HG02840 (cell line): ENCODE data around the gene LDAH.

Experiments used
- ATAC-seq: cut with Tn5 transposase; IDR thresholded peaks from one replicate; pipeline ENCODE4 v1.9.1; 2021; ENCODE audit warnings: mild to moderate bottlenecking, moderate library complexity, moderate number of reproducible peaks; ENCODE audit not compliant: unreplicated experiment, low FRiP score

Gene LDAH

DNA sequence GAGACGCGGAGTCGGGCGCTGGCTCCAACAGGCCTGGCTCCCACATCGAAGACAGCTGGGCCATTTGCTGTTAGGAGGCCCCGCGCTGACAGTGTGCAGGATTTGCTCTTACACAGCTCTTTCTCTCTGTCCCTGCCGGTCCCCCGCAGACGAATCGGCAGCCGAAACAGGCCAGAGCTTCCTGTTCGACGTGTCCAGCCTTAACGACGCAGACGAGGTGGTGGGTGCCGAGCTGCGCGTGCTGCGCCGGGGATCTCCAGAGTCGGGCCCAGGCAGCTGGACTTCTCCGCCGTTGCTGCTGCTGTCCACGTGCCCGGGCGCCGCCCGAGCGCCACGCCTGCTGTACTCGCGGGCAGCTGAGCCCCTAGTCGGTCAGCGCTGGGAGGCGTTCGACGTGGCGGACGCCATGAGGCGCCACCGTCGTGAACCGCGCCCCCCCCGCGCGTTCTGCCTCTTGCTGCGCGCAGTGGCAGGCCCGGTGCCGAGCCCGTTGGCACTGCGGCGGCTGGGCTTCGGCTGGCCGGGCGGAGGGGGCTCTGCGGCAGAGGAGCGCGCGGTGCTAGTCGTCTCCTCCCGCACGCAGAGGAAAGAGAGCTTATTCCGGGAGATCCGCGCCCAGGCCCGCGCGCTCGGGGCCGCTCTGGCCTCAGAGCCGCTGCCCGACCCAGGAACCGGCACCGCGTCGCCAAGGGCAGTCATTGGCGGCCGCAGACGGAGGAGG lies 152.4 kb downstream of the LDAH start:
- ATAC-seq, result no peak

DNA sequence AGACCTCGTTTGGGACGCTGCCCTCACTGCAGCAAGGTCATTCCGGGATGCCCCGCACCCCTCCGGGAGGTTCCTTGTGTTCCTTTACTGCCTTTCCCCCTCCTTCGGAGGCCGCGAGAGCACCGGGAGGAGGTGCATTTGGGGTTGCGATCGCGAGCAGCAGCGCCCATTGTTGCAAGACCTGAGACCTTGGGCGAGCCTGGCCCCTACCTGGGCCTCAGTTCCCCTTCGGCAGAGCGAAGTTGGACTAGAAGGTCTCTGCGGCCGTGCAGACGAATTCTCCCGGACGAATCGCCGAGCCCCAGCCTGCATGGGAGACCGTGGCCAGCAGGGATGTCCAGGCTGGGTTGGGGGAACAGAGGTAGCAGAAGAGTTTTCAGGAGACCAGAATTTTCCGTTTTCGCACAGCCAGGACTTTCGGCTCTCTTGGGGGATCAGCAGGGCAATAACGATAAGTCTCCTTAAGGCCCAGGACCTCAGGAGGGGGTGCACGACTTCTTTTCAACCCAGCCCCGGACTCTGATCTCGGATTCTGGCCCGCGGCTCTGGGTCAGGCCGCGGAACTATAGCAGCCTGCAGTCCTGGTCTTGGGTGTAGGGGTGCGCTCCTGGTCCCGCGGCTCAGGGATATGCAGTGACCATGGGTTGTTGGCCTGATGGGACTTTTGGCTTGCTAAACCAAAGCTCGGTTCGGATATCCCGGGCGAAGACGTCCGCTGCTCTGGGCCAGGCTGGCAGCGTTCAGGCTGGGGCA lies 153.2 kb downstream of the LDAH start:
- ATAC-seq, result no peak

DNA sequence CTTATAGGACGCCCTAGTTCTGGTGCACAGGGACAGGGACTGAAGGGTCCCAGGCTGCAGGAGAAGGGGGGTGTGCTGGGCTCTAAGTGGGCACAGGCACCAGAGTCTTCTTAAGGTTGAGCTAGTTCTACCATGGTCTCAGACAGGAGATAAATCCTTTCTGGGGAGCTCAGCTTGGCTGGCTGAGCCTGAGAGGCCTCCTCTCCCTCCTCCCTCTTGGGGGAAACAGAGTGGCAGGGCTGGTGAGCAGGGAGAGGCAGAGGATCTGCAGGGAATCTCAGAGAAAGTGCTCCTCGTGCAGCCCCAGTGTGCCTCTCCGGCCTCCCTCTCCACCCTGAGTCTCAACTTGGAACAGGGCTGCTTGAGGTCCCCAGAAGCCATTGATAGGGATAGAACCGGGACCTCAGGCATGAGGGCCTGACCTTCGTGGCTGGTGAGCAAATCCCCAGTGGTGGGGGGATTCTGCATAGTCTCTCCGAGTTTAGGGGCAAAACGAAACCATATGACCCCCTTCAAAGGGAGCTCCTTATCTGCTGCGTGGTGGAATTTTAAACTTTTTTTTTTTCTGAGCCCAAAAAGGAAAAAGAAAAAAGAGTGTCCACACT lies 153.9 kb downstream of the LDAH start:
- ATAC-seq, result no peak

DNA sequence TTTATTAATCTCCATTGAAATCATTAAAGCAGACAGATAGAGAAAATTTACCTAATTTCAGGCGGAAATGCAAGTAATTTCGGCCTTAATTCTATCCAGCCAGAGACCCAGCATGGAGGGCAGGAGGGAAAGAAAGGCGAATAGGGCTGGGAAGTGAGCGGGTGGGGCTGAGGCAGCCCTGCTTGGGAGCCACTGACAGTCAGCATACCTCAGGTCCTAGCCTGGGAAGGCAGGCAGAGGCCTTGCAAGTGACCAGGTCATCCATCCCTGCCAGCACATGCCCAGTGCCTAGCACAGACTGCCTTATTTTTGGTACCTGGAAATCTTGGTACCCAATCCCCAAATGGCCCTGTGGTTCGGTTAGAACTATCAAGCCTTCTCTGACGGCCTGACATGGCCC lies 154.4 kb downstream of the LDAH start:
- no peak for ATAC-seq

DNA sequence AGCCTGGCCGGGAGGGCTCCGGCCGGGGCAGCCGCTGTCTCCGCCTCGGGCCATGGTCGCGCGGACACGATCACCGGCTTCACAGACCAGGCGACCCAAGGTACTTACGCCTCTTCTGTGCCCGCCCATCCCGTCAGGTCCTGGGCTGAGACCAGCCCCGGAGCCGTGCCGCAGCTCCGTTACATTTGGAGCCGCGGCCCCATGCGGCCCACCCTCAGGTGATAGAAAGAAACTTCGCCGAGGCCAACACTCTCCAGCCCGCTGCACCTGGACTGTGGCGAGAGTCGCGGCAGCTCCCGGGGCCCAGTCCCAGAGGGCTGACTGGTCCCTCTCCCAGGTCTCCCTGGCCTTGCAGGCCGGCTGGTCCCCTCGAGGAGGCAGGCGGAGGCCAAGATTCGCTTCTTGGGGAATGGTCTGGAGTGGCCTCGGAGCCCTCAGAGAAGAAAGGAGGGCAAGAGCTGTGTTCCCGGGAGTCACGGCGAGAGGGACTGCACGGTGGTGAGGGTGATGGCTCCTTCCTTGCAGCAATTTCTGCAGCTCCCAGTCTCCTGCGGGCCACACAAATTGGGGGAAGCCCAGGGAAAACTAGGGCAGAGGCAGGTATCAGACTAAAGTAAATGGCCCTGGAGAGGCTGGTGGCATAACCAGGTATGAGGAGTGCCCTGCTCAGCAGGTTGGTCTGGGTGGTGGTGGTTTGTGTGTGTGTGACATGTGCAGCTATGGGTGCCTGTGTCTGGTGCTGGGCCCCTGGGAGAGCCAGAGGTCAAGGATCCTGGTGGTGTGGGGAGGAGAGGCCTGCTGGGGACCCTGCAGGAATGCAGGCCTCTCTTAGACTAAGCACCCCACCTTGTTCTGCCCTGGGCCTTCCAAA lies 155.1 kb downstream of the LDAH start:
- ATAC-seq, result no peak

DNA sequence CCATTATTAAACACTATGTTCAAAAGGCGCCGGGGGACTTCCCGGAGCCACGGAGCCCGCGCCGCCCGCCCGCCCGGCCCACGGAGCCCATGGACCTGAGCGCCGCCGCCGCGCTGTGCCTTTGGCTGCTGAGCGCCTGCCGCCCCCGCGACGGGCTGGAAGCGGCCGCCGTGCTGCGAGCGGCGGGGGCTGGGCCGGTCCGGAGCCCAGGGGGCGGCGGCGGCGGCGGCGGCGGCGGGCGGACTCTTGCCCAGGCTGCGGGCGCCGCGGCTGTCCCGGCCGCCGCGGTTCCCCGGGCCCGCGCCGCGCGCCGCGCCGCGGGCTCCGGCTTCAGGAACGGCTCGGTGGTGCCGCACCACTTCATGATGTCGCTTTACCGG lies 155.8 kb downstream of the LDAH start:
- ATAC-seq, result no peak

DNA sequence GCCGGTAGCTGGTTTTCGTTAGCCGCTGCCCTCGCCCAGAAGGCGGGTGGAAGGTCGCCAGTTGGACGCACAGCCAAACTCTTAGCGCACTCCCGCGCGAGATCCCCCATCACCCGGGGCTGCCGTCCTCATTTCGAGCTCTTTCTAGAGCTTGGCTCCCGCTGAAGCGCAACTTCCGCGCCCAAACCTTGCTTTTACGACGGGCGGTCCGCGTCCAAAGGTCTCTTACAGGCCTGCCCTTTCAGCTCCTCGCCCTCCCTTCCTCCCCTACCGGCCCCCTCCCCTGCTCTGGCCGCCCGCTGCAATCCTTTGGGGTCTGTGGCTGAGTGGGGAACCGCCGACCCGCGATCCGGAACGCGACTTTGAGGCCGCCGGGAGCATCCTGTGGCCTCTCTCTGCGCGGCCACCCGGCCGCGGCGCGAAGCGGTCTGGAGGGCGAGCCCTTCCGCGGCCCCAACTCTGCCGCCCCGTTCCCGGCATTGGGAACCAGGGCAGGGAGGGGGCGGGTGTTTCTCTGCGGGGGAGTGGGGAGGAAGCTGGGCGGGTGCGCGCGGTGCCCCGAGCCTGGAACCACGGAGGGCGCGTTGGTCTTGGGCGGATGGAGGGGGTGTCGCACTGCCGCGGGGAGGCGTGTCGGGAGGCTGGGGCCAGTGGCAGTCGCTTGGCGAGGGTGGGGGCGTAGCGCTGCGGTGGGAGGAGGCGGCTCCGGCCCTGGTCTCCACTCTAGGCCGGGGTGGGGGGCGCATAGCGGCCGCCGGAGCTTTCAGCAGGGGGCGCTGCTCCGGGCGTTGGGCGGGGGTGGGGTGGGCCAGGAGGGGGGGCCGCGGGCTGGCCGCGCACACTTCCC lies 156.4 kb downstream of the LDAH start, which contains the start of gene GDF7:
TSS of gene GDF7 (plus strand) at position 841 of the 847 bp plus-strand sequence. CDS start 96 bp downstream, outside the sequence.
- no peak for ATAC-seq

DNA sequence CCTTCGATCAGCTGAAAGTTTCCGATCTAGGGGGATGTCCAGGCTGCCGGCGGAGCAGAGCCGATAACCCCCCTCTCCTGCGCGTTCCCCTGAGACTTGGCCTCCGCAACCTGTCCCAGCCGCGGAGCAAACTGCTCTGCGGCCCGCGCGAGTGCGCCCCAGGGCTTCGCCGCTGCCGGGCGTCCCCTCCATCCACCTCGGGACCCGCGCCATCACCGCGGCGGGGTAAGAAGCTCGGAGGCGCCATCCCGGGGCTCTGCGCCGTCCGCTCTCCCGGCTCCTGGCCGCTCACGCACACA lies 156.9 kb downstream of the LDAH start:
- no peak for ATAC-seq

DNA sequence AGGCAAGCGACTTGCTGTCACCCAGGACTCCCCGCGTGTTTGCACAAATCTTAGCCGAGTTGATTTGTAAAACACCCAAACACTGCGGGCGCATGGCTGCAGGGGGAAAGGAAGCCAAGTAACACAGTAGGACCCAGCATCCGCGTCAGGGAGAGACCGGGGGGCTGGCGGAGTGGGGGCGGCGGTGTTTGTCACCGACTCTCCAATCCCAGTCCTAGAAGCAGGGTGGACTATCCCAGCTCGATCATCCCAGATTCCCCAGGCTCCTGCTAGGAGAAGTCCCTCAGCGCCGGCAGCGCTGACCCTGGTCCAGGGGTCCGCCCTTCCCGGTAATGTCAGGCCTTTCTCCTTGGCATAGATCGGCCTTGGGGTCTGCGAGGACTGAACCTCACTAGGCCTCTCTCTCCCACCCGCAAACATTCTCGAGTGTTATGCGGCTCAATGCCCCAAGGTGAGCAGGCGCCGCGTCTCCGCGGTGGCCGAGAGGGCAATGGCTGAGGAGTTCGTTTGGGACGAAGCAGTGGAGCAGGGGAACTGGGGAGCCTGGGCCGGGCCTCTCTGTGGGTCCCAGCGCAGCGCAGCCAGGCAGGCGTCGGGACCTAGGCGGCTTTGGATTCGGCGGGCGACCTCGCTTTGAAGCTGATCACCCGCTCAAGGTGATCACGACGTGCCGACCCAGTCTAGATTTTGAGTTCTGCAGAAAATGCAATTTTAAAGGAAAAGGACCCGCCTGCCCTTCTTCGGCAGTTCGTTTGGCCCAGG lies 157.5 kb downstream of the LDAH start:
- ATAC-seq, result no peak

DNA sequence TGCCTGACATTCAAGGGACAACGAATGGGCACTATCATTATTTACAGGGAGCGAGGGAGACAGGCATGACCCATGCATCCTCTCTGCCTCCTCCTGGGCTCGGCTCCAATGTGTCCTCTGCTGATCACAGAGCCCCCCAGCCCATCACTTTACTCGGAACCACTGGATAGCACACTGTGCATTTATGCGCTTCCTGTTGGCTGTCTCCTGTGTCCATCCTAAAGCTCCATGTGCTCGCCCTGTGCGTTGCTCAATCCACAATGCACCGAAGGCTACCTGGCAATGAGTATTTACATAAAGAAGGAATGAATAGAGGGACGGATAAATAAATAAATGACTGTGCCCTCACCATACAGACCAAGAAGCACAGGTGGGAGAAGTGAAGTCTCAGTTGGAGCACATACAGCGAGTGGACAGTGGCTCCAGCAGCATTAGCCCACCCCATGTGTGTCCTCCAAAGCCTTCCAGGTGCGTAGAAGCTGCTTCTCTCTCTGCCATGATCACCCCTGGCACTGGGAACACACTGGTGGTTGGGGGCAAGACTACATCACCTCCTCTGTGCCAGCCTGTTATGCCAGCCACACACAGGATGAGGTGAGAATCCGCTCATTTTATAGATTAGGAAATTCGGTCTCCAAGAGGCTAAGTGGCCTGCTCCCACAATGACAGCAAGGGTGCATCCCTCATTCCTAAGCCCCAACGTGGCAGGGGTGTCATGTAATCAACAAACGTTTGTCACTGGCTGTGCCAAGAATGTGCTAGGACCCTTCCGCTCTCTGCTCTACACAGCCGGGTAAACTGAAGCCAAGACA lies 158.3 kb downstream of the LDAH start:
- ATAC-seq, result no peak

DNA sequence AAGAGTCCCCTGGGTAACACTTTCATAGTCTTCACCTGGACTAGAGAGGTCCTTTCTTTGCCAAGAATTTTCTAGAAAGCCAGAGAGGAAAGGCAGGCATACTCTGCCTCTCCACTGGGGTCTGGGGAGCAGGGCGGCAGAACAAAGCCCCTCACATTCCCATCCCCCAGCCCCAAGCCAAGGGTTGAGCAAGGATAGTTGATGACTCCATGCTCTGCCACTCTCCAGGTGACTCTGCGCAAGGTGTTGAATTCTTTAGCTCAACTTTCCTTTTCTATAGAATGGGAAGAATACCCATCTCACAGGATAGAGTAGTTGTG lies 158.9 kb downstream of the LDAH start:
- no peak for ATAC-seq

DNA sequence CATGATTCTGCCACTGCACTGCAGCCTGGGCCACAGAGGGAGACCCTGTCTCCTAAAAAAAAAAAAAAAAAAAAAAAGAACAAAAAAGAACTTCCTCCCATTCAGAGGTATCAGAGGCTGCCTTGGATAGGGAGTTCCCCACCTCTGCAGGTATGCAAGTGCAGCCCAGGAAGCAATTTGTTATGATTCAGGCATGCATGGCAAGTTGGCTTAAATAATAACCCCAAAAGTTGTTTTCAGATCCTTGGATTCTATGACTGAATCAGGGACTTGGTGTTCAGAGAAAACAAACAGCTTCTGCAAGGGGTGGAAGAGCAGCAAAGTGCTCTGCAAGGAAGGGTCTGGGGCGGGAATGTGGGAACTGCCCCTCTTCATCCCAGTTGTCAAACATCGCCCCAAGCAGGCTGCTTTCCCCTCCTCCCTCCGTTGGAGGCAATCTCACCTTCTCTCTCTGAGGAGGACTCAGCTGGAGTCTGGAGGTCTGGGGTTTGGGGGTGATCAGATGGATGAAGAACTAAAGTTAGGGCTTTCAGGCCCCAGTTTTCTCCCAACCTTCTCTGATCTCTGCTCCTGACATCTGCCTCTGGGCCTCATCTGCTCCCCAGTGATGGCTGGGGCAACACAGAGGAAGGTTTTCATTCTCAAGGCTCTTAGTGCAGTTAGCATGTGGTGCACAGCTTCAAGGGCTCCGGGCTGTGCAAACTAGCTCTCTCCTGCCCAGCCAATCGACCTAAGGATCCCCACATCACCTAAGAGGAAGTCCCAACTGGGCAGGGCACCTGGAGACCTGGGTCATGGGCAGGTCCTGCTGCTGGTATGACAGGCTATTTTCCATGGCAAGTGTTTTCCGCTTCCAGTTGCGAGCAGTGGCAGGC lies 159.5 kb downstream of the LDAH start:
- no peak for ATAC-seq

DNA sequence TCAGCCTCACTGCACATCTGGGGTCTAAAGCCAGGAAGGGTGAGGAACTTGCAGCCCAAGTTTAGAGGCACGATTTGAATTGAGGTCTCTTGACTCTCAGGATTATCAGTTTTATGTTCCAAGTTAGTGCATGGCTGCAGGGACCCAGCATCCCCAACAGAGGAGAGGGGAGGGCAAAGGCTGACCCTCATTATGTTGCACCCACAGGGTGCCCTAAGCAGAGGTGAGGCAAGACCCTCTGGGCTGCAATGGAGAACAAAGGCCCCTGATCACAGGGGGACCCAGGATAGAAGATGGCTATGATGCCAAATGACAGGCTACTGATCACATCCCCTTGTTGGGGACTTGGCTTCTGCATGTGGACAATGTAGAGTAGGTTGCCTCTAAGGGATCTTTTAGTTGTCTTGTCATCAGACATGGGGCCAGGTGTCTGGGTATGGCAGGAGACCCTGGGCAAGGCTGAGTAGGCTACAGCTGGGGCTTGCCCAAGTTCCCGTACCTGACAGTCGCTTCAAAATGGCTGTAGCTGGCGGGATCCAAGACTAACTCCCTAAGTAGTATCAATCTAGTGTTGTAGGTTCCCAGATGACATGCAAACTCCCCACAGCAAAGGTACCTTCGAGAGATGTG lies 160.5 kb downstream of the LDAH start:
- no peak for ATAC-seq

DNA sequence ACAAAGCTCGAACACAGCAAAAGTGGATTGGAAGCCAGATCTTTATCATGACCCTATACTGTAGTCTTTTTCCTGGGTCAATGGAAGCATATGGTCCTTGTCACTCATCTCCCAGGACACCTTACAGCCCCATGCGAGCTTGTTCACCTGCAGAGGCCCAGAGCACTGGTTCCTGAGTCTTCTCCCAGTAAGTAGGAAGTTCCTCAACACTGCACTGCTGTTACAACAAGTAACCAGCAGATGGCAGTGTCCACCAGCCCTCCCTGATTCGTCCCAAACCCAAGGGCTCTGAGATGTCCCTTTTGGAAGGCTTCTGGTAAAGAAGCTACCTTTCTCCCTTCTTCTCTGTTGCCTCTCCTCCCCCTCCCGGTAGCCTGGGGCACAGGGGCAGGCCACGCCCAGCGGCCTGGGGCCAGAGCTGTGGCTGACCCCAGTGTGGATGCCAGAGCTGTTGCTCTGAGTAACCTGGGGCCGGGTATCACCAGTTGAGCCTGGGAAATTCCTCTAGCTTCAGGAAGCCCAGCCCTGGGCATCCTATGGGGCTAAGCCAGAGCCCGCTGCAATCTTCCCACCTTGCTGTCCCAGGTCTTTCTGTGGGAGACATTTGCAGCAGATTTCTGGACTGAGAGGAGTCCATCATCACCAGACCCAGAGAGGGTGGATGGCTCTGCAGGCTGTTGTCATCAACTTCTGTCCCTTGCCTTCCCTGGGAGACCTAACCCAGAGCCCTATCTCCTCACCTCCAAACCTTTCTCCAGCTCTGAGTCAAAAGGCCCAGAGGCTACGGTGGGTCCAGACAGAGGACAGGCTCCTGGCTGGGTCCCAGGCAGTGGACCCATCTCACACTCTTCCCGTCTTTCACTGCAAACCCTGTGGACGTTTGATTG lies 161.2 kb downstream of the LDAH start:
- no peak for ATAC-seq

DNA sequence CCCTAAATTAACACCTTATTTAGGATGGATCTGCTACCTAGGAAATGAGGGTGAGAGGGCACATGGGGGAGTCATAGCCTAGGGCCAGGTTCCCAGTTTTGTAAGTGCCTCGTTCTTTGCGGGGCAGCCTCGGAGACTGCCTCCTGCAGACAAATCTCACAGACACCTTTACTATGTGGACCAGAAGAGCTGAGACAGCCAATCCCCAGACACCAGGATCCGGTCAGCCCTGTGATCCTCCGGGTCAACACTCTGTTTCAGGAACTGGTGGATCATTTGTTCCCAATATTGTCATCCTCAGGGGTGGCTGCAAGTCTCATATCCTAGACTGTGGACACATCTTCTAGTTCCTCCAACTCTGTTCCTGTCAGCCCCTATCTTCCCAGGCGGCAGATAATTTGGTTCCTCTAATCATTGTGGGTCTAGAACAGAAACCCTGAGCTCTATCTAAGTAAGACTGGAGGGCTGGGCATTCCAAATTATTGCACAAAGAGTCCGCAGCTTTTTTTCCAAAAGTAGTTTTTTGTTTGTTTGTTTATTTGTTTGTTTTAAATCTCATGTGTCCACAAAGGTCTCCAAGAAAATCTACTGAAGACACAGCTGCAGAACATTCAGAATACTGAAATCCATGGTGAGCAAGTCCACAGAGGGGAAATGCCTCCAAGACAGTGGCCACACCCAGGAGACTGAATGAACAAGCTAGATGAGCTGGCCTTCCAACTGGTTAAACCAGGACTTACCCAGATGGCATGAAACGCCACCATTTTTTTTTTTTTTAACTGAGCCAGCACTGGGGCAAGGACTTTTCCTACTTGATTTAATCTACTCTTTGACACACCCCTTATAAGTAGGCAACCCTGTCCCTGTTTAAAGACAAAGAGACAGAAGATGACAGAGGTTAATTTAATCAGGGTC lies 162.1 kb downstream of the LDAH start:
- no peak for ATAC-seq
